Psoas muscle (tissue), 8 donors: ENCODE data around the gene ERC2. TPM values are rescaled to one million over a fixed set of nuclear protein-coding genes. Genes with fewer than 3 reads are reported as not detected.

Experiments used
- ATAC-seq, 4 donors: fragments of 200-7000 bp; cut with Tn5 transposase; one replicate each; pipeline ENCODE4 v1.9.1; 2020; ENCODE audit warnings: moderate library complexity in 3 of 4, mild to moderate bottlenecking in 2 of 4
- DNase-seq, 2 donors: peaks; one replicate each; pipeline ENCODE4 v3.0.0-alpha.2; 2020
- H3K27ac ChIP-seq: fragments of 200-600 bp; one replicate; pipeline ENCODE4 v1.8.0; 2022
- H3K27me3 ChIP-seq, 3 donors: fragments of 200-600 bp in 1 of 3; one replicate each; pipeline versions ENCODE4 v1.6.1 to v1.8.0; 2013 to 2022; ENCODE audit warnings: low read length in 2 of 3, mild to moderate bottlenecking in 2 of 3, moderate library complexity in 1 of 3; ENCODE audit not compliant: insufficient read depth in 3 of 3
- H3K36me3 ChIP-seq, 2 donors: fragments of 200-600 bp in 1 of 2; one replicate each; pipeline versions ENCODE4 v1.6.1 to v1.8.0; 2013 to 2022; ENCODE audit warnings: low read depth in 1 of 2, mild to moderate bottlenecking in 1 of 2, moderate library complexity in 1 of 2; ENCODE audit not compliant: insufficient read depth in 1 of 2
- H3K4me1 ChIP-seq: fragments of 200-600 bp; one replicate; pipeline ENCODE4 v1.8.0; 2022
- H3K4me3 ChIP-seq: fragments of 200-600 bp; one replicate; pipeline ENCODE4 v1.8.0; 2022; ENCODE audit warnings: mild to moderate bottlenecking
- H3K9me3 ChIP-seq: fragments of 200-600 bp; one replicate; pipeline ENCODE4 v1.8.0; 2022
- WGBS, 3 donors: extraction: QIAGEN DNeasy Blood & Tissue Kit; methylation state at CpG; one replicate each; pipeline versions ENCODE4 v1.1.6 to v1.1.7; 2013; 5-methylcytosine and 5-hydroxymethylcytosine counted together
- intact Hi-C, 2 donors: fragments of 100-400 bp; cut with DNase I; formaldehyde crosslinking; loops; one replicate each; pipeline versions ENCODE4 v1.11.0 to v1.14.2; 2022
- polyA plus RNA-seq, 3 donors: library from polyadenylated mRNA; stranded (reverse); fragments of 200-250 nt; gene quantifications; one replicate each; pipeline ENCODE4 v1.2.3, GENCODE V29; 2013
- total RNA-seq, 4 donors: library from RNA; stranded (reverse); fragmentation: NEBNext Ultra II Directional in 2 of 4; extraction: Animal tissue kit (Norgen Biotek cat#: 25700) in 2 of 4; gene quantifications; one replicate each; pipeline versions ENCODE4 v1.2.1 to v1.2.4, GENCODE V29; 2021 to 2023
- TF ChIP-seq, protein P1 (sequence below): fragments of 200-600 bp; IDR thresholded peaks from one replicate; pipeline ENCODE4 v1.8.0; 2022; ENCODE audit warnings: antibody characterized with exemption
- donor health status: healthy with polysubstance abuse.
- donor health status: DM: no; HTN: no; CAD: no; lungs with moderate emphysema.
- donor health status: Bipolar disorder and iron deficiency.
- donor health status: healthy.
- donor health status: DM: yes; HTN: yes; CAD: no.
- donor health status: DM: no; HTN: no; CAD: no.
- donor health status: DM: no; HTN: no; CAD: no.
- donor health status: DM: yes; HTN: yes; CAD: no.

Gene ERC2
- total and polyA plus RNA-seq, 7 donors: 0.04 to 0.15 TPM; not detected in 5

DNA sequence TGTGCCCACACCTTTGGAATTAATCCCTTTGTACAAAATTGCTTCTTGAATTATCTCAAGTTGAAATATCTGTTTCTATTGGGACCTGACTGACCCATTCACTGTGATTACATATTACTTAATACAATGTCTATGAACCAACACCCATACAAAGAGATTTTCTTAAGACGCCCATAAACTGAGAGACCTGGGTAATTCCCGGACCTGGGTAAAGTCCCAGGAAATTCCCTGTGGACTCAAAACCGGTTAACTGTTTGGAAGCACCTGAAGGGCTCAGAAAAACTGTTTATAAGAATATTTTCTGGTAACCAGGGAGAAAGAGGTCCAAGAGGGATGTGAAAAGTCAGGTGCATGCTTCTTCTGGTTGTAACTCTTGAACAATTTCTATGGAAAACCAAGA, 667.2 kb downstream of the ERC2 start:
- WGBS, 3 donors: 77 to 81% (median 80%) methylated on average over 3 of the region's 3 CpGs
- Histone ChIP-seq H3K9me3 (no peaks in the 10 kb centered on the region), H3K4me1 (no peaks in the 10 kb centered on the region), H3K27ac (no peak overlapping the region), H3K36me3 (no peaks in the 10 kb centered on the region), H3K27me3 (peaks cover 0 to 3% (median 0%) of the 10 kb centered on the region in 3 donors), H3K4me3 (no peak overlapping the region)
- DNase-seq: no peak
- no peak for ATAC-seq
- TF ChIP-seq, protein P1, sequence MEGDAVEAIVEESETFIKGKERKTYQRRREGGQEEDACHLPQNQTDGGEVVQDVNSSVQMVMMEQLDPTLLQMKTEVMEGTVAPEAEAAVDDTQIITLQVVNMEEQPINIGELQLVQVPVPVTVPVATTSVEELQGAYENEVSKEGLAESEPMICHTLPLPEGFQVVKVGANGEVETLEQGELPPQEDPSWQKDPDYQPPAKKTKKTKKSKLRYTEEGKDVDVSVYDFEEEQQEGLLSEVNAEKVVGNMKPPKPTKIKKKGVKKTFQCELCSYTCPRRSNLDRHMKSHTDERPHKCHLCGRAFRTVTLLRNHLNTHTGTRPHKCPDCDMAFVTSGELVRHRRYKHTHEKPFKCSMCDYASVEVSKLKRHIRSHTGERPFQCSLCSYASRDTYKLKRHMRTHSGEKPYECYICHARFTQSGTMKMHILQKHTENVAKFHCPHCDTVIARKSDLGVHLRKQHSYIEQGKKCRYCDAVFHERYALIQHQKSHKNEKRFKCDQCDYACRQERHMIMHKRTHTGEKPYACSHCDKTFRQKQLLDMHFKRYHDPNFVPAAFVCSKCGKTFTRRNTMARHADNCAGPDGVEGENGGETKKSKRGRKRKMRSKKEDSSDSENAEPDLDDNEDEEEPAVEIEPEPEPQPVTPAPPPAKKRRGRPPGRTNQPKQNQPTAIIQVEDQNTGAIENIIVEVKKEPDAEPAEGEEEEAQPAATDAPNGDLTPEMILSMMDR: no peak
- intact Hi-C loops: no loop called here

GRCh38 chr3:55797775-55798174, 670.5 kb downstream of the ERC2 start:
- ATAC-seq (no peak), DNase-seq (no peak)
- Histone ChIP-seq H3K9me3 (no peaks in the 10 kb centered on the region), H3K4me3 (no peak overlapping the region), H3K27me3 (peaks cover 0 to 2% (median 0%) of the 10 kb centered on the region in 3 donors), H3K36me3 (no peaks in the 10 kb centered on the region), H3K4me1 (no peaks in the 10 kb centered on the region), H3K27ac (no peak overlapping the region)
- TF ChIP-seq, protein P1: no peak
- WGBS, 3 donors: 92 to 100% (median 99%) methylated on average over 1 of the region's 1 CpG
- intact Hi-C loops: no loop called here

DNA sequence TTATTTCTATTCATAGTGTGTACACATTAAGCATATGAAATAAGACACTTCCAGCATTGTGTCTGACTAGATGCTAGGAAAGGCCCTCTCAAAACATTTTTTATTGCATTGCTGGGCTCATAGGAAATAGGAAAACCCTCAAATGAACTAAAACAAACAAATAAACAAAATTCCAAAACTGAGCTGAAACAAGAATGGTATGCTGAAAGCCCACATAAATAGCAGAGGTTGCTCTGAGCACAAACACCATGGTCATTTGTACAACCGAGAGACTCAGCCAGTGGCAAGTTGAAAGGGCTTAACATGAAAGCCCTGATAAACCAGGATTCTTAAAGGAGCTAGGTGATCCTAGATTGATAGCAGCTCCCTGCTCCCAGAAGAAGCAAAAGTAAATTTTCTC, 671.2 kb downstream of the ERC2 start:
- no peak for ATAC-seq
- Histone ChIP-seq H3K9me3 (no peaks in the 10 kb centered on the region), H3K36me3 (no peaks in the 10 kb centered on the region), H3K4me1 (no peaks in the 10 kb centered on the region), H3K27ac (no peak overlapping the region), H3K27me3 (no peaks in the 10 kb centered on the region), H3K4me3 (no peak overlapping the region)
- TF ChIP-seq, protein P1: no peak
- intact Hi-C loops: no loop called here
- DNase-seq: no peak
- WGBS, 3 donors: 59 to 70% (median 66%) methylated on average over 1 of the region's 1 CpG

- H3K27me3 ChIP-seq: no peaks in the 10 kb centered on the region
- 43 to 63% (median 53%) methylated on average over 5 of the region's 5 CpGs for WGBS, 3 donors
These were observed 671.7 kb downstream of the ERC2 start for GRCh38 chr3:55796533-55796932.

GRCh38 chr3:55795746-55796145, 672.5 kb downstream of the ERC2 start:
- H3K27ac ChIP-seq: no peak overlapping the region
- no peak overlapping the region for H3K4me3 ChIP-seq
- H3K36me3 ChIP-seq: no peaks in the 10 kb centered on the region
- TF ChIP-seq, protein P1: no peak
- H3K9me3 ChIP-seq: no peaks in the 10 kb centered on the region
- no peaks in the 10 kb centered on the region for H3K4me1 ChIP-seq
- no peaks in the 10 kb centered on the region for H3K27me3 ChIP-seq
- ATAC-seq (no peak), DNase-seq (no peak)
- intact Hi-C loops: no loop called here
- WGBS, 3 donors: 89 to 91% (median 89%) methylated on average over 1 of the region's 1 CpG

More at GRCh38 chr3:55796533-55796932, 671.7 kb downstream of the ERC2 start:
- Histone ChIP-seq H3K36me3 (no peaks in the 10 kb centered on the region), H3K4me3 (no peak overlapping the region), H3K27ac (no peak overlapping the region), H3K4me1 (no peaks in the 10 kb centered on the region), H3K9me3 (no peaks in the 10 kb centered on the region)
- intact Hi-C loops: no loop called here
- no peak for ATAC-seq
- TF ChIP-seq, protein P1: no peak
- no peak for DNase-seq
